Stomach smooth muscle (tissue), 2 donors: ENCODE data around the gene COA8.

ENCODE experiments used
- H3K27ac ChIP-seq: one replicate; pipeline ENCODE4 v1.7.0; 2013; ENCODE audit warnings: mild to moderate bottlenecking, low read length, inconsistent platforms
- H3K27me3 ChIP-seq, 2 donors: one replicate each; pipeline ENCODE4 v1.7.0; 2013; ENCODE audit warnings: low read length in 2 of 2; ENCODE audit not compliant: insufficient read depth in 2 of 2, control insufficient read depth in 1 of 2
- H3K36me3 ChIP-seq, 2 donors: one replicate each; pipeline ENCODE4 v1.7.0; 2013; ENCODE audit warnings: low read length in 2 of 2; ENCODE audit not compliant: control insufficient read depth in 2 of 2, insufficient read depth in 2 of 2
- H3K4me1 ChIP-seq: one replicate; pipeline ENCODE4 v1.7.0; 2013; ENCODE audit warnings: low read length; ENCODE audit not compliant: control insufficient read depth, insufficient read depth
- H3K4me3 ChIP-seq, 2 donors: one replicate each; pipeline ENCODE4 v1.7.0; 2013; ENCODE audit warnings: low read length in 2 of 2
- H3K9ac ChIP-seq, 2 donors: one replicate each; pipeline ENCODE4 v1.7.0; 2013; ENCODE audit warnings: low read length in 2 of 2, mild to moderate bottlenecking in 1 of 2
- H3K9me3 ChIP-seq, 2 donors: one replicate each; pipeline ENCODE4 v1.7.0; 2013; ENCODE audit warnings: low read length in 2 of 2; ENCODE audit not compliant: control insufficient read depth in 2 of 2
- donor health status: healthy.
- donor health status: Pancreatic carcinoma.

Gene COA8

GRCh38 chr14:103552011-103552845 lies 10.5 kb upstream of the COA8 start:
- no peaks in the 10 kb centered on the region for H3K9me3 ChIP-seq
- no peaks in the 10 kb centered on the region for H3K27me3 ChIP-seq
- peak overlapping the region; percentile 98 for H3K27ac ChIP-seq
- no peaks in the 10 kb centered on the region for H3K36me3 ChIP-seq
- peak overlapping the region; percentile 84 to 88 for H3K9ac ChIP-seq
- H3K4me3 ChIP-seq: peak overlapping the region; percentile 56 to 66
- H3K4me1 ChIP-seq: peaks cover 72% of the 10 kb centered on the region

- H3K4me3 ChIP-seq: peak overlapping the region; percentile 34 to 66
- H3K4me1 ChIP-seq: peaks cover 76% of the 10 kb centered on the region
- H3K9ac ChIP-seq: peak overlapping the region; percentile 84 to 88
- peak overlapping the region; percentile 98 for H3K27ac ChIP-seq
- H3K27me3 ChIP-seq: no peaks in the 10 kb centered on the region
- H3K9me3 ChIP-seq: no peaks in the 10 kb centered on the region
- H3K36me3 ChIP-seq: no peaks in the 10 kb centered on the region
Observed at GRCh38 chr14:103552846-103553210, 9.9 kb upstream of the COA8 start.

GRCh38 chr14:103555559-103556337 lies 7.0 kb upstream of the COA8 start:
- Histone ChIP-seq H3K36me3 (peaks cover 13 to 20% of the 10 kb centered on the region in 2 donors), H3K9ac (no peak overlapping the region), H3K9me3 (no peaks in the 10 kb centered on the region), H3K27ac (peak overlapping the region; percentile 53), H3K27me3 (no peaks in the 10 kb centered on the region), H3K4me1 (peaks cover 71% of the 10 kb centered on the region), H3K4me3 (no peak overlapping the region)

GRCh38 chr14:103556946-103557758 lies 5.6 kb upstream of the COA8 start:
- H3K27ac ChIP-seq: peak overlapping the region; percentile 58
- peaks cover 67% of the 10 kb centered on the region for H3K4me1 ChIP-seq
- no peaks in the 10 kb centered on the region for H3K9me3 ChIP-seq

GRCh38 chr14:103558071-103558882 lies 4.5 kb upstream of the COA8 start:
- H3K4me3 ChIP-seq: no peak overlapping the region
- H3K36me3 ChIP-seq: peaks cover 13 to 20% of the 10 kb centered on the region in 2 donors
- H3K27ac ChIP-seq: peak overlapping the region; percentile 58
- H3K9me3 ChIP-seq: no peaks in the 10 kb centered on the region
- no peaks in the 10 kb centered on the region for H3K27me3 ChIP-seq
- H3K9ac ChIP-seq: peak overlapping the region in 1 of 2 donors; percentile 51
- peaks cover 56% of the 10 kb centered on the region for H3K4me1 ChIP-seq

More at GRCh38 chr14:103556946-103557758, 5.6 kb upstream of the COA8 start:
- Histone ChIP-seq H3K9ac (peak overlapping the region in 1 of 2 donors; percentile 42), H3K27me3 (no peaks in the 10 kb centered on the region), H3K36me3 (peaks cover 13 to 20% of the 10 kb centered on the region in 2 donors), H3K4me3 (peak overlapping the region in 1 of 2 donors; percentile 49)

GRCh38 chr14:103559766-103560165 lies 3.0 kb upstream of the COA8 start:
- no peak overlapping the region for H3K4me3 ChIP-seq
- H3K9ac ChIP-seq: no peak overlapping the region

GRCh38 chr14:103560691-103561090 lies 2.1 kb upstream of the COA8 start:
- Histone ChIP-seq H3K36me3 (peaks cover 13 to 20% of the 10 kb centered on the region in 2 donors), H3K4me1 (peaks cover 47% of the 10 kb centered on the region), H3K9me3 (no peaks in the 10 kb centered on the region), H3K9ac (peak overlapping the region in 1 of 2 donors; percentile 67), H3K27ac (no peak overlapping the region), H3K4me3 (peak overlapping the region in 1 of 2 donors; percentile 88), H3K27me3 (no peaks in the 10 kb centered on the region)

More at GRCh38 chr14:103559766-103560165, 3.0 kb upstream of the COA8 start:
- Histone ChIP-seq H3K9me3 (no peaks in the 10 kb centered on the region), H3K27ac (no peak overlapping the region), H3K27me3 (no peaks in the 10 kb centered on the region), H3K4me1 (peaks cover 54% of the 10 kb centered on the region), H3K36me3 (peaks cover 13 to 20% of the 10 kb centered on the region in 2 donors)

GRCh38 chr14:103561381-103562178 lies 1.2 kb upstream of the COA8 start:
- peak overlapping the region; percentile 67 to 83 for H3K9ac ChIP-seq
- peak overlapping the region; percentile 87 to 88 for H3K4me3 ChIP-seq
- H3K27me3 ChIP-seq: no peaks in the 10 kb centered on the region
- peaks cover 47% of the 10 kb centered on the region for H3K4me1 ChIP-seq
- H3K36me3 ChIP-seq: peaks cover 13 to 22% of the 10 kb centered on the region in 2 donors
- H3K27ac ChIP-seq: peak overlapping the region; percentile 80
- H3K9me3 ChIP-seq: no peaks in the 10 kb centered on the region

- H3K4me1 ChIP-seq: peaks cover 48% of the 10 kb centered on the region
- no peaks in the 10 kb centered on the region for H3K27me3 ChIP-seq
- peaks cover 13 to 25% of the 10 kb centered on the region in 2 donors for H3K36me3 ChIP-seq
- no peaks in the 10 kb centered on the region for H3K9me3 ChIP-seq
- peak overlapping the region; percentile 80 for H3K27ac ChIP-seq
- peak overlapping the region; percentile 67 to 83 for H3K9ac ChIP-seq
- peak overlapping the region; percentile 87 to 88 for H3K4me3 ChIP-seq
Observed at GRCh38 chr14:103562179-103562428, 656 bp upstream of the COA8 start.
